ENCODE measurements around the gene DUSP12.

The DUSP12 gene

GRCh38 chr1:161773791-161774190, 24.2 kb downstream of the DUSP12 start:
- ChIA-PET CTCF (no interaction called here), POLR2A (no interaction called here)
- no peak for DNase-seq (ENCODE audit: extremely low spot score)
- TF ChIP-seq, protein P1, sequence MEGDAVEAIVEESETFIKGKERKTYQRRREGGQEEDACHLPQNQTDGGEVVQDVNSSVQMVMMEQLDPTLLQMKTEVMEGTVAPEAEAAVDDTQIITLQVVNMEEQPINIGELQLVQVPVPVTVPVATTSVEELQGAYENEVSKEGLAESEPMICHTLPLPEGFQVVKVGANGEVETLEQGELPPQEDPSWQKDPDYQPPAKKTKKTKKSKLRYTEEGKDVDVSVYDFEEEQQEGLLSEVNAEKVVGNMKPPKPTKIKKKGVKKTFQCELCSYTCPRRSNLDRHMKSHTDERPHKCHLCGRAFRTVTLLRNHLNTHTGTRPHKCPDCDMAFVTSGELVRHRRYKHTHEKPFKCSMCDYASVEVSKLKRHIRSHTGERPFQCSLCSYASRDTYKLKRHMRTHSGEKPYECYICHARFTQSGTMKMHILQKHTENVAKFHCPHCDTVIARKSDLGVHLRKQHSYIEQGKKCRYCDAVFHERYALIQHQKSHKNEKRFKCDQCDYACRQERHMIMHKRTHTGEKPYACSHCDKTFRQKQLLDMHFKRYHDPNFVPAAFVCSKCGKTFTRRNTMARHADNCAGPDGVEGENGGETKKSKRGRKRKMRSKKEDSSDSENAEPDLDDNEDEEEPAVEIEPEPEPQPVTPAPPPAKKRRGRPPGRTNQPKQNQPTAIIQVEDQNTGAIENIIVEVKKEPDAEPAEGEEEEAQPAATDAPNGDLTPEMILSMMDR (IDR thresholded peaks at IDR 0.05; ENCODE audit: control extremely low read depth, extremely low read depth, low read depth, missing control alignments), result no peak

- POLR2A ChIA-PET, result no interaction called here
- CTCF ChIA-PET, result interaction anchor here (1.1 kb wide), 1 partner anchor 10 kb away, joined by 8 read pairs; the partner anchor contains the start of gene ATF6
- TF ChIP-seq, protein P1 (IDR thresholded peaks at IDR 0.05; ENCODE audit: control extremely low read depth, extremely low read depth, low read depth, missing control alignments), result no peak
- no peak for DNase-seq (ENCODE audit: extremely low spot score)
Measured at GRCh38 chr1:161777261-161777660, 27.7 kb downstream of the DUSP12 start.

DNA sequence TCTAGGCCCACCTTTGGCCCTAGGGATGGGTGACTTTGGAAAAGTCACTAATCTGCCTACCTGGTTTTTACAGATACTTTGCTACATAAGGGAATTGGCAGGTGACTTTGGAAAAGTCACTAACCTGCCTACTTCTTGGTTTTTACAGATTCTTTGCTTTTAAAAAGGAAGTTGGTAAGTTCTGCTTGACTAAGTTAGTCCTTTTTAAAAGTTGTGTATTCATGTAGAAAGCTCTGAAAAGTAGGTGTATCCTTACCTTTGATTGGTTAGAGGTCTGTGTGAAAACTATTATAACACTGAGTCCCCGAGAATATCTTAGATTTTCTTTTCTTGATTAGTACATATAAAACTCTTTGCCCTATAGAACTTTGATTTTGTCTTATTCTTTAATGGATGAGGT, 28.9 kb downstream of the DUSP12 start:
- TF ChIP-seq, protein P1 (IDR thresholded peaks at IDR 0.05; ENCODE audit: control extremely low read depth, extremely low read depth, low read depth, missing control alignments), result no peak
- ChIA-PET POLR2A (no interaction called here), CTCF (interaction anchor here (0.8 to 1.1 kb wide), 3 partner anchors 9 to 259 kb away, joined by 3 read pairs; no protein-coding TSS in a partner anchor)
- no peak for DNase-seq (ENCODE audit: extremely low spot score)

- no peak for DNase-seq (ENCODE audit: extremely low spot score)
- CTCF ChIA-PET, result no interaction called here
- POLR2A ChIA-PET, result no interaction called here
- TF ChIP-seq, protein P1 (IDR thresholded peaks at IDR 0.05; ENCODE audit: control extremely low read depth, extremely low read depth, low read depth, missing control alignments), result no peak
Measured at GRCh38 chr1:161779393-161779792, 29.8 kb downstream of the DUSP12 start.

DNA sequence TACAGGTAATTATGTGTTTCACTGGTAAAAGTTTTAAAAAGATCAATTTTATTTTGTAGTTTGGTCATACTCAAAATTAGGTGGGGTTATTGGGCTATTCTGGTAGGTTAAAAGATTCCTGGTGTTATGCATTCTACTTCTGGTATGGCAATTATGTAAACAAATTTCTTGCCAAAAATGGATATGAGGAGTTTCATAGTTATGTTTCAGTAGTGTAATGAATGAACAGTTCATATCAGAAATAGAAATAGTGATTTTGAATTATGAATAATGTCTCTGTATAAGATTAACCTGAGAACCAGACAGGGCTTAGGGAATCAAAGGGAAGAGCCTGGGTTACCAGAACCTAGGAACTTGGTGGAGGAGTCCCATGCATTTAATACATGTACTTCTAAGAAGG, 32.4 kb downstream of the DUSP12 start:
- ChIA-PET POLR2A (no interaction called here), CTCF (interaction anchor here (1.7 kb wide), 1 partner anchor 10 kb away, joined by 7 read pairs; no protein-coding TSS in a partner anchor)
- no peak for DNase-seq (ENCODE audit: extremely low spot score)
- TF ChIP-seq, protein P1 (IDR thresholded peaks at IDR 0.05; ENCODE audit: control extremely low read depth, extremely low read depth, low read depth, missing control alignments), result no peak

- TF ChIP-seq, protein P1 (IDR thresholded peaks at IDR 0.05; ENCODE audit: control extremely low read depth, extremely low read depth, low read depth, missing control alignments), result no peak
- POLR2A ChIA-PET, result no interaction called here
- CTCF ChIA-PET, result interaction anchor here (1.0 to 1.7 kb wide), 2 partner anchors 9 to 298 kb away, joined by 3 to 7 read pairs; no protein-coding TSS in a partner anchor
- DNase-seq (ENCODE audit: extremely low spot score), result no peak
Measured at GRCh38 chr1:161782886-161783285, 33.3 kb downstream of the DUSP12 start.

Measured in GM10248 (cell line).